ENCODE data around the gene UBAP1L.

UBAP1L gene

GRCh38 chr15:65086680-65087111 is 28.3 kb downstream of the UBAP1L start:
- H3K4me3 ChIP-seq (ENCODE audit: low read depth, low read length) = no peak overlapping the region
- peak; percentile 29 for DNase-seq (ENCODE audit: low read depth)
- TF ChIP-seq CTCF (conservative IDR thresholded peaks at IDR 0.05; ENCODE audit: low read depth, low read length) = peak; percentile 44

GRCh38 chr15:65085990-65086679 is 28.9 kb downstream of the UBAP1L start:
- peak; percentile 61 for TF ChIP-seq CTCF (conservative IDR thresholded peaks at IDR 0.05; ENCODE audit: low read depth, low read length)
- H3K4me3 ChIP-seq (ENCODE audit: low read depth, low read length) = no peak overlapping the region
- DNase-seq (ENCODE audit: low read depth) = peak; percentile 26

GRCh38 chr15:65085207-65085753 is 29.7 kb downstream of the UBAP1L start:
- no peak for DNase-seq (ENCODE audit: low read depth)
- H3K4me3 ChIP-seq (ENCODE audit: low read depth, low read length) = no peak overlapping the region
- no peak for TF ChIP-seq CTCF (conservative IDR thresholded peaks at IDR 0.05; ENCODE audit: low read depth, low read length)

GRCh38 chr15:65084500-65085206 is 30.3 kb downstream of the UBAP1L start:
- no peak overlapping the region for H3K4me3 ChIP-seq (ENCODE audit: low read depth, low read length)
- DNase-seq (ENCODE audit: low read depth) = no peak
- no peak for TF ChIP-seq CTCF (conservative IDR thresholded peaks at IDR 0.05; ENCODE audit: low read depth, low read length)

- no peak overlapping the region for H3K4me3 ChIP-seq (ENCODE audit: low read depth, low read length)
- DNase-seq (ENCODE audit: low read depth) = peak; percentile 72
- peak; percentile 74 for TF ChIP-seq CTCF (conservative IDR thresholded peaks at IDR 0.05; ENCODE audit: low read depth, low read length)
Observed at GRCh38 chr15:65083262-65083701, 31.7 kb downstream of the UBAP1L start.

- no peak for DNase-seq (ENCODE audit: low read depth)
- no peak overlapping the region for H3K4me3 ChIP-seq (ENCODE audit: low read depth, low read length)
- no peak for TF ChIP-seq CTCF (conservative IDR thresholded peaks at IDR 0.05; ENCODE audit: low read depth, low read length)
Observed at GRCh38 chr15:65082303-65082953, 32.6 kb downstream of the UBAP1L start.

All from choroid plexus epithelial cell (primary cell).